Astrocyte (in vitro differentiated cells and primary cell): ENCODE data around the gene AJAP1.

ENCODE experiments used
- EZH2 ChIP-seq: IDR thresholded peaks from 2 replicates; pipeline ENCODE4 v1.6.1; 2012; ENCODE audit warnings: mild to moderate bottlenecking, low read length, inconsistent platforms; ENCODE audit not compliant: insufficient read depth
- TF ChIP-seq, protein P1 (sequence below): IDR thresholded peaks from 2 replicates; pipeline ENCODE4 v1.5.1; 2011; ENCODE audit warnings: low read depth, mild to moderate bottlenecking, inconsistent platforms, low read length, moderate library complexity; ENCODE audit not compliant: insufficient read depth

DNA sequence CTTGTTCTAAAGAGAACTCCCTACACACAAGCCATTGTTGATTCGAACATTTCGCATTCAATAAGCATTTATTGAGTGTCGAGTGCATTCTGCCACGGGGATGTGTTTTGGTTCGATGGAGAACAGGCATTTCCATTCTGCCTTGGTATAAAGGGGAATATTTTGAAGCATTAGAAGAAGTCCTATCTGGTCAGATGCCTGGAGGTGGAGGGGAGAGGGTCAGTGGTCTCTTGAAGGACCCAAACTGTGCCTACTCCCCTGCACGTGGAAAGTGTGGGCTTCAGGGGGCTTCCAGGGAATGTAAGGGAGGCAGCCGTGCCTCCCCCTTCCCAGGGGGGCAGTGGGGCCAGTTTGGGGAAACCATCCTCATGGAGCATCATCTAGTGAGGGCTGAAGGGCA, 8.3 kb downstream of the AJAP1 start:
- TF ChIP-seq, protein P1, sequence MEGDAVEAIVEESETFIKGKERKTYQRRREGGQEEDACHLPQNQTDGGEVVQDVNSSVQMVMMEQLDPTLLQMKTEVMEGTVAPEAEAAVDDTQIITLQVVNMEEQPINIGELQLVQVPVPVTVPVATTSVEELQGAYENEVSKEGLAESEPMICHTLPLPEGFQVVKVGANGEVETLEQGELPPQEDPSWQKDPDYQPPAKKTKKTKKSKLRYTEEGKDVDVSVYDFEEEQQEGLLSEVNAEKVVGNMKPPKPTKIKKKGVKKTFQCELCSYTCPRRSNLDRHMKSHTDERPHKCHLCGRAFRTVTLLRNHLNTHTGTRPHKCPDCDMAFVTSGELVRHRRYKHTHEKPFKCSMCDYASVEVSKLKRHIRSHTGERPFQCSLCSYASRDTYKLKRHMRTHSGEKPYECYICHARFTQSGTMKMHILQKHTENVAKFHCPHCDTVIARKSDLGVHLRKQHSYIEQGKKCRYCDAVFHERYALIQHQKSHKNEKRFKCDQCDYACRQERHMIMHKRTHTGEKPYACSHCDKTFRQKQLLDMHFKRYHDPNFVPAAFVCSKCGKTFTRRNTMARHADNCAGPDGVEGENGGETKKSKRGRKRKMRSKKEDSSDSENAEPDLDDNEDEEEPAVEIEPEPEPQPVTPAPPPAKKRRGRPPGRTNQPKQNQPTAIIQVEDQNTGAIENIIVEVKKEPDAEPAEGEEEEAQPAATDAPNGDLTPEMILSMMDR, result no peak
- TF ChIP-seq EZH2, result no peak
